Parathyroid adenoma (tissue), 2 donors: ENCODE measurements around the gene FAM133A.

Source experiments
- H2AFZ ChIP-seq: fragments of 300-600 bp; sonication (generic); one replicate; pipeline ENCODE4 v1.7.0; 2017; ENCODE audit warnings: antibody characterized with exemption, mild to moderate bottlenecking
- H3K27ac ChIP-seq: fragments of 300-600 bp; sonication (generic); one replicate; pipeline ENCODE4 v1.7.0; 2017
- H3K27me3 ChIP-seq: fragments of 300-600 bp; sonication (generic); one replicate; pipeline ENCODE4 v1.7.0; 2017; ENCODE audit warnings: low read length; ENCODE audit not compliant: control insufficient read depth, insufficient read depth
- H3K36me3 ChIP-seq: fragments of 300-600 bp; sonication (generic); one replicate; pipeline ENCODE4 v1.7.0; 2017; ENCODE audit warnings: low read length; ENCODE audit not compliant: control insufficient read depth, insufficient read depth
- H3K4me1 ChIP-seq: fragments of 300-600 bp; sonication (generic); one replicate; pipeline ENCODE4 v1.7.0; 2017; ENCODE audit warnings: control low read depth
- H3K4me2 ChIP-seq: fragments of 300-600 bp; sonication (generic); one replicate; pipeline ENCODE4 v1.7.0; 2017; ENCODE audit warnings: low read length
- H3K4me3 ChIP-seq: fragments of 300-600 bp; sonication (generic); one replicate; pipeline ENCODE4 v1.7.0; 2017; ENCODE audit warnings: low read depth, low read length
- H3K79me2 ChIP-seq: fragments of 300-600 bp; sonication (generic); one replicate; pipeline ENCODE4 v1.7.0; 2017; ENCODE audit warnings: control low read depth
- H3K9ac ChIP-seq: fragments of 300-600 bp; sonication (generic); one replicate; pipeline ENCODE4 v1.7.0; 2017; ENCODE audit warnings: mild to moderate bottlenecking
- H3K9me3 ChIP-seq: fragments of 300-600 bp; sonication (generic); one replicate; pipeline ENCODE4 v1.7.0; 2017; ENCODE audit warnings: low read length; ENCODE audit not compliant: control insufficient read depth
- CTCF ChIP-seq: fragments of 300-600 bp; sonication (generic); IDR thresholded peaks from one replicate; pipeline ENCODE4 v1.7.0; 2017; ENCODE audit warnings: antibody characterized with exemption, mild to moderate bottlenecking
- donor health status: primary hyperparathyroidism.

The FAM133A gene

GRCh38 chrX:93673869-93674271 is at the start of gene FAM133A:
Gene FAM133A (plus strand): TSS chrX:93674206. CDS start chrX:93709420, 35,214 bp downstream.
- H2AFZ ChIP-seq: peak within 1 kb of the TSS; percentile 91
- no peaks in the 10 kb centered on the region for H3K9me3 ChIP-seq
- peak within 1 kb of the TSS; percentile 66 for H3K4me3 ChIP-seq
- no peaks in the 10 kb centered on the region for H3K27me3 ChIP-seq
- H3K36me3 ChIP-seq: no peaks in the 10 kb centered on the region
- TF ChIP-seq CTCF: no peak
- H3K9ac ChIP-seq: peak within 1 kb of the TSS; percentile 28
- no peaks in the 10 kb centered on the region for H3K79me2 ChIP-seq
- peak within 1 kb of the TSS; percentile 69 for H3K4me2 ChIP-seq
- peak within 1 kb of the TSS; percentile 90 for H3K27ac ChIP-seq
- peaks cover 3% of the 10 kb centered on the region for H3K4me1 ChIP-seq

- TF ChIP-seq CTCF: no peak
- no peak overlapping the region for H3K4me3 ChIP-seq
- no peaks in the 10 kb centered on the region for H3K36me3 ChIP-seq
- no peak overlapping the region for H3K9ac ChIP-seq
- H3K4me2 ChIP-seq: no peak overlapping the region
- no peak overlapping the region for H3K27ac ChIP-seq
- H2AFZ ChIP-seq: no peak overlapping the region
- no peaks in the 10 kb centered on the region for H3K9me3 ChIP-seq
- no peaks in the 10 kb centered on the region for H3K79me2 ChIP-seq
- H3K27me3 ChIP-seq: no peaks in the 10 kb centered on the region
- no peaks in the 10 kb centered on the region for H3K4me1 ChIP-seq
Observed at GRCh38 chrX:93637591-93637990, 36.4 kb upstream of the FAM133A start.

GRCh38 chrX:93649381-93649780 is 24.6 kb upstream of the FAM133A start:
- no peaks in the 10 kb centered on the region for H3K27me3 ChIP-seq
- no peaks in the 10 kb centered on the region for H3K4me1 ChIP-seq
- no peak overlapping the region for H3K4me3 ChIP-seq
- no peak overlapping the region for H3K9ac ChIP-seq
- no peaks in the 10 kb centered on the region for H3K79me2 ChIP-seq
- H2AFZ ChIP-seq: no peak overlapping the region
- H3K4me2 ChIP-seq: no peak overlapping the region
- TF ChIP-seq CTCF: no peak
- H3K36me3 ChIP-seq: no peaks in the 10 kb centered on the region
- no peak overlapping the region for H3K27ac ChIP-seq
- H3K9me3 ChIP-seq: no peaks in the 10 kb centered on the region

GRCh38 chrX:93660575-93660974 is 13.4 kb upstream of the FAM133A start:
- Histone ChIP-seq H3K4me3 (no peak overlapping the region), H3K4me1 (no peaks in the 10 kb centered on the region), H3K27me3 (no peaks in the 10 kb centered on the region), H3K27ac (no peak overlapping the region), H3K4me2 (no peak overlapping the region), H2AFZ (no peak overlapping the region), H3K9me3 (no peaks in the 10 kb centered on the region), H3K79me2 (no peaks in the 10 kb centered on the region), H3K36me3 (no peaks in the 10 kb centered on the region), H3K9ac (no peak overlapping the region)
- no peak for TF ChIP-seq CTCF

GRCh38 chrX:93673056-93673868 is 744 bp upstream of the FAM133A start, which contains the start of gene NAP1L3:
Gene NAP1L3 (minus strand): TSS chrX:93673578. CDS start chrX:93673304, 274 bp downstream.
- Histone ChIP-seq H3K4me1 (peaks cover 3% of the 10 kb centered on the region), H3K9ac (peak within 1 kb of the TSS; percentile 28), H3K36me3 (no peaks in the 10 kb centered on the region), H3K27me3 (no peaks in the 10 kb centered on the region), H3K4me2 (peak within 1 kb of the TSS; percentile 69), H3K4me3 (peak within 1 kb of the TSS; percentile 66), H2AFZ (peak within 1 kb of the TSS; percentile 91), H3K79me2 (no peaks in the 10 kb centered on the region), H3K9me3 (no peaks in the 10 kb centered on the region), H3K27ac (peak within 1 kb of the TSS; percentile 90)
- TF ChIP-seq CTCF: no peak
